ENCODE measurements around the gene FXYD1.

DNA sequence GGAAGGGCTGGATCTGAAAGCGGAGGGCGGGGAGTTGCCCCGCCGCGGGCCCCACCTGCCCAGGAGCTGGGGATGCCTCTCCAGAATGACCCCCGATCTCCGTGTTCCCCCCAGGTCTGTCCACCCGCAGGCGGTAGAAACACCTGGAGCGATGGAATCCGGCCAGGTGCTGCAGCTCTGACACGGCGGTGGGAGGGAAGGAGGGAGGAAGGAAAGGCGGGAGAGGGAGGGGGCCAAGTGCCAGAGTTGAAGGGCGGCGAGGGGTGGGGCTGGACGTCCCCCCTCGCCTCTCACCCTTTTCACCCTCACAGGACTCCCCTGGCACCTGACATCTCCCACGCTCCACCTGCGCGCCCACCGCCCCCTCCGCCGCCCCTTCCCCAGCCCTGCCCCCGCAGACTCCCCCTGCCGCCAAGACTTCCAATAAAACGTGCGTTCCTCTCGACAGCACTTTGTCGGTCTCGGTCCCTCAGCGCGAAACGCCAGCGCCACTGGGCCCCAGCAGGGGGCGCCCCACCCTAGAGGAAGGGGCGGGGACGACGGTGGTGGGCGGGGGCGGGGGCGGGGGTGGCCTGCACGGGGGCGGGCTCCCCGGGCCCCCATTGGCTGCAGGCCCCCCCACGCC is 4.1 kb downstream of the FXYD1 start:
- TF ChIP-seq POLR2A (IDR thresholded peaks at IDR 0.05; ENCODE audit: low read depth, low read length) (no peak), POLR2AphosphoS5 (IDR thresholded peaks at IDR 0.05; ENCODE audit: low read depth, low read length) (no peak), TAF1 (IDR thresholded peaks at IDR 0.05; ENCODE audit: low read depth, low read length) (no peak)

All from GM12891 (cell line).